ENCODE measurements around the gene SASS6.

The SASS6 gene

GRCh38 chr1:100132566-100133477 lies at the start of gene SASS6, which contains the start of gene TRMT13:
TSS of gene SASS6 (minus strand) at chr1:100132930. CDS start at chr1:100132814, 116 bp downstream.
TSS of gene TRMT13 (plus strand) at chr1:100133163. CDS start at chr1:100133169, 6 bp downstream.
- peak; percentile 35 for DNase-seq

GRCh38 chr1:100178091-100178490 lies 45.4 kb upstream of the SASS6 start, which contains the start of gene LRRC39:
TSS of gene LRRC39 (minus strand) at chr1:100178256. CDS start at chr1:100168516, 9,740 bp downstream.
- DNase-seq: no peak

- DNase-seq: no peak
Measured at GRCh38 chr1:100177295-100178041, 44.7 kb upstream of the SASS6 start.

GRCh38 chr1:100168051-100168450 lies 35.3 kb upstream of the SASS6 start:
- no peak for DNase-seq

- no peak for DNase-seq
Measured at GRCh38 chr1:100164702-100165101, 32.0 kb upstream of the SASS6 start.

- no peak for DNase-seq
Measured at GRCh38 chr1:100164216-100164615, 31.5 kb upstream of the SASS6 start.

GRCh38 chr1:100162881-100163280 lies 30.2 kb upstream of the SASS6 start:
- DNase-seq: no peak

- no peak for DNase-seq
Measured at GRCh38 chr1:100152271-100152670, 19.5 kb upstream of the SASS6 start.

GRCh38 chr1:100151679-100152078 lies 18.9 kb upstream of the SASS6 start:
- no peak for DNase-seq

- no peak for DNase-seq
Measured at GRCh38 chr1:100147875-100148274, 15.1 kb upstream of the SASS6 start.

GRCh38 chr1:100146958-100147357 lies 14.2 kb upstream of the SASS6 start:
- no peak for DNase-seq

GRCh38 chr1:100145116-100145515 lies 12.4 kb upstream of the SASS6 start:
- no peak for DNase-seq

GRCh38 chr1:100142343-100142742 lies 9.6 kb upstream of the SASS6 start:
- DNase-seq: no peak

- DNase-seq: no peak
Measured at GRCh38 chr1:100141192-100141591, 8.5 kb upstream of the SASS6 start.

GRCh38 chr1:100137602-100138001 lies 4.9 kb upstream of the SASS6 start:
- DNase-seq: no peak

GRCh38 chr1:100134872-100135271 lies 2.1 kb upstream of the SASS6 start:
- DNase-seq: no peak

- DNase-seq: no peak
Measured at GRCh38 chr1:100131623-100132022, 1.1 kb downstream of the SASS6 start.

GRCh38 chr1:100130552-100131077 lies 2.1 kb downstream of the SASS6 start:
- no peak for DNase-seq

GRCh38 chr1:100127226-100127625 lies 5.5 kb downstream of the SASS6 start:
- DNase-seq: no peak

GRCh38 chr1:100122177-100122576 lies 10.6 kb downstream of the SASS6 start:
- no peak for DNase-seq

- DNase-seq: no peak
Measured at GRCh38 chr1:100115524-100115923, 17.2 kb downstream of the SASS6 start.

- no peak for DNase-seq
Measured at GRCh38 chr1:100109554-100110066, 23.1 kb downstream of the SASS6 start.

- DNase-seq: no peak
Measured at GRCh38 chr1:100107696-100108095, 25.0 kb downstream of the SASS6 start.

Measured in 8988T (cell line).